ENCODE data around the gene TM7SF3.
"Not testable (repeated sequence)": the region's sequence is repeated elsewhere in the genome, so short reads cannot be mapped to it uniquely, and the experiment has no call there.

TM7SF3 gene

GRCh38 chr12:26963413-26963812 lies 50.8 kb downstream of the TM7SF3 start:
- TF ChIP-seq, protein P1, sequence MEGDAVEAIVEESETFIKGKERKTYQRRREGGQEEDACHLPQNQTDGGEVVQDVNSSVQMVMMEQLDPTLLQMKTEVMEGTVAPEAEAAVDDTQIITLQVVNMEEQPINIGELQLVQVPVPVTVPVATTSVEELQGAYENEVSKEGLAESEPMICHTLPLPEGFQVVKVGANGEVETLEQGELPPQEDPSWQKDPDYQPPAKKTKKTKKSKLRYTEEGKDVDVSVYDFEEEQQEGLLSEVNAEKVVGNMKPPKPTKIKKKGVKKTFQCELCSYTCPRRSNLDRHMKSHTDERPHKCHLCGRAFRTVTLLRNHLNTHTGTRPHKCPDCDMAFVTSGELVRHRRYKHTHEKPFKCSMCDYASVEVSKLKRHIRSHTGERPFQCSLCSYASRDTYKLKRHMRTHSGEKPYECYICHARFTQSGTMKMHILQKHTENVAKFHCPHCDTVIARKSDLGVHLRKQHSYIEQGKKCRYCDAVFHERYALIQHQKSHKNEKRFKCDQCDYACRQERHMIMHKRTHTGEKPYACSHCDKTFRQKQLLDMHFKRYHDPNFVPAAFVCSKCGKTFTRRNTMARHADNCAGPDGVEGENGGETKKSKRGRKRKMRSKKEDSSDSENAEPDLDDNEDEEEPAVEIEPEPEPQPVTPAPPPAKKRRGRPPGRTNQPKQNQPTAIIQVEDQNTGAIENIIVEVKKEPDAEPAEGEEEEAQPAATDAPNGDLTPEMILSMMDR (IDR thresholded peaks at IDR 0.05; ENCODE audit: insufficient read depth, low read depth, low read length, missing control alignments), result no peak
- no peak for DNase-seq (ENCODE audit: low read depth)
- no peak overlapping the region for H3K4me3 ChIP-seq (ENCODE audit: low read length)

GRCh38 chr12:26961803-26962202 lies 52.4 kb downstream of the TM7SF3 start:
- TF ChIP-seq, protein P1 (IDR thresholded peaks at IDR 0.05; ENCODE audit: insufficient read depth, low read depth, low read length, missing control alignments), result no peak
- H3K4me3 ChIP-seq (ENCODE audit: low read length), result no peak overlapping the region
- DNase-seq (ENCODE audit: low read depth), result no peak

- not testable (repeated sequence) for H3K4me3 ChIP-seq (ENCODE audit: low read length); DNase-seq (ENCODE audit: low read depth)
Measured at GRCh38 chr12:26961391-26961790, 52.8 kb downstream of the TM7SF3 start.

DNA sequence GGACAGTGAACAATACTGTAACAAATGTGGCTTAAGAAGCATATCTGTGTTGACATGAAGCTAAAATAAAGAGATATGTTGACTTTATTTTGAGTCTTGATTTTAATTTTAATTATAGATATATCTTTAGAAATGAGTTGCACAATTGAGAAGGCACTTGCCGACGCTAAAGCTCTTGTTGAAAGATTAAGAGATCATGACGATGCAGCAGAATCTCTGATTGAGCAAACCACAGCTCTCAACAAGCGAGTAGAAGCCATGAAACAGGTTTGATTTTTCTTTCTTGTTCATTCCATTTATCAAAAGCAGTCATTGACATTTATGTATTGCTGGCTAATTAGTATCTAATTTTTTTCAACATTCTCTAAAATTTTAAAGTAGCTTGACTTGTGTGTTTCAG lies 60.2 kb downstream of the TM7SF3 start:
- TF ChIP-seq, protein P1 (IDR thresholded peaks at IDR 0.05; ENCODE audit: insufficient read depth, low read depth, low read length, missing control alignments), result no peak
- DNase-seq (ENCODE audit: low read depth), result no peak
- no peak overlapping the region for H3K4me3 ChIP-seq (ENCODE audit: low read length)

- no peak for DNase-seq (ENCODE audit: low read depth)
- TF ChIP-seq, protein P1 (IDR thresholded peaks at IDR 0.05; ENCODE audit: insufficient read depth, low read depth, low read length, missing control alignments), result no peak
- H3K4me3 ChIP-seq (ENCODE audit: low read length), result no peak overlapping the region
Measured at GRCh38 chr12:26953447-26953846, 60.7 kb downstream of the TM7SF3 start.

- TF ChIP-seq, protein P1 (IDR thresholded peaks at IDR 0.05; ENCODE audit: insufficient read depth, low read depth, low read length, missing control alignments), result no peak
- no peak overlapping the region for H3K4me3 ChIP-seq (ENCODE audit: low read length)
- DNase-seq (ENCODE audit: low read depth), result no peak
Measured at GRCh38 chr12:26948309-26948708, 65.9 kb downstream of the TM7SF3 start.

DNA sequence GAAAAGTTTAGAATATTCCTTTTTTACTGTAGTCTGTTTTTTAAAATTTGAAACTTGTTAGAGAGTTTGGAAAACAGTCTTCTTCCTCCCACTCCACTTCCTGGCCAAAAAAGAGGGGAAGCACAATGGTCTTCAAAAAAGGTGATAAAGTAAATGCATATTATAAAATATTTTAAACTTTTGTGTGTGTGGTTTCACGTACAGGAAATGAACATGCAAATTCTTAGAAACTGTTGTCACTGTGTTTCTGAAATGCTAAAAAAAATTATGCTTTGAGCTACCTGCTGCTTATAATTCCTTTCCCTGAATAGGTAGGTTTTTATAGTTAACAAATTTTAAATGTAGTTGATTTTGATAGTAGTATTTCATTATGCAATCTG lies 73.0 kb downstream of the TM7SF3 start:
- no peak for DNase-seq (ENCODE audit: low read depth)
- no peak overlapping the region for H3K4me3 ChIP-seq (ENCODE audit: low read length)
- TF ChIP-seq, protein P1 (IDR thresholded peaks at IDR 0.05; ENCODE audit: insufficient read depth, low read depth, low read length, missing control alignments), result no peak
